HepG2 (cell line): ENCODE data around the gene SNX10. TPM values are rescaled to one million over a fixed set of nuclear protein-coding genes. Genes with fewer than 3 reads are reported as not detected.
A peak's percentile ranks its signal among the peaks of the same experiment; 100 is the strongest.

ENCODE experiments used
- ARNT2 ChIP-seq: sonication (generic); formaldehyde crosslinking; IDR thresholded peaks from 2 replicates; pipeline ENCODE4 v1.8.0; 2022; ENCODE audit warnings: mild to moderate bottlenecking, low read depth, missing genetic modification reagents, moderate library complexity
- CENPT ChIP-seq: sonication (generic); formaldehyde crosslinking; IDR thresholded peaks from 2 replicates; pipeline ENCODE4 v1.8.0; 2022; ENCODE audit warnings: low read depth, mild to moderate bottlenecking, moderate library complexity, missing genetic modification reagents
- CHCHD3 ChIP-seq: sonication (generic); formaldehyde crosslinking; IDR thresholded peaks from 2 replicates; pipeline ENCODE4 v1.8.0; 2022; ENCODE audit warnings: mild to moderate bottlenecking, missing genetic modification reagents, moderate library complexity
- FOXA3 ChIP-seq: IDR thresholded peaks from 2 replicates; pipeline ENCODE4 v1.6.1; 2016; ENCODE audit warnings: missing genetic modification reagents, missing compliant biosample characterization
- GFI1 ChIP-seq: sonication (generic); formaldehyde crosslinking; IDR thresholded peaks from 2 replicates; pipeline ENCODE4 v1.5.0; 2020; ENCODE audit warnings: missing genetic modification reagents, mild to moderate bottlenecking, borderline replicate concordance
- HMG20B ChIP-seq: conservative IDR thresholded peaks from 2 replicates; pipeline ENCODE4 v1.6.1; 2016; ENCODE audit warnings: missing genetic modification reagents, missing compliant biosample characterization
- HNRNPL ChIP-seq: fragments of 200-400 bp; formaldehyde crosslinking; IDR thresholded peaks from 2 replicates; pipeline ENCODE4 v1.6.1; 2017; ENCODE audit warnings: mild to moderate bottlenecking, low read depth, low read length
- IRF2 ChIP-seq: IDR thresholded peaks from 2 replicates; pipeline ENCODE4 v1.6.1; 2018; ENCODE audit warnings: missing genetic modification reagents, missing compliant biosample characterization
- KDM1A ChIP-seq: IDR thresholded peaks from 2 replicates; pipeline ENCODE4 v1.6.1; 2016; ENCODE audit warnings: missing compliant biosample characterization
- KLF13 ChIP-seq: sonication (generic); formaldehyde crosslinking; IDR thresholded peaks from 2 replicates; pipeline ENCODE4 v1.4.0; 2020; ENCODE audit warnings: mild to moderate bottlenecking, missing genetic modification reagents
- MLLT10 ChIP-seq: sonication (generic); formaldehyde crosslinking; IDR thresholded peaks from 2 replicates; pipeline ENCODE4 v1.4.0; 2020; ENCODE audit warnings: missing genetic modification reagents
- MTF1 ChIP-seq: sonication (generic); formaldehyde crosslinking; IDR thresholded peaks from 2 replicates; pipeline ENCODE4 v1.5.0; 2020; ENCODE audit warnings: missing genetic modification reagents
- NFYC ChIP-seq: IDR thresholded peaks from 2 replicates; pipeline ENCODE4 v1.6.1; 2016; ENCODE audit warnings: missing genetic modification reagents, missing compliant biosample characterization
- SETDB1 ChIP-seq: sonication (generic); formaldehyde crosslinking; IDR thresholded peaks from 2 replicates; pipeline ENCODE4 v1.5.1; 2020; ENCODE audit warnings: missing genetic modification reagents, mild to moderate bottlenecking, borderline replicate concordance
- TRIM24 ChIP-seq: sonication (generic); formaldehyde crosslinking; IDR thresholded peaks from 2 replicates; pipeline ENCODE4 v1.8.0; 2022; ENCODE audit warnings: mild to moderate bottlenecking, missing genetic modification reagents
- ZNF292 ChIP-seq: sonication (generic); formaldehyde crosslinking; IDR thresholded peaks from 2 replicates; pipeline ENCODE4 v1.8.1; 2022; ENCODE audit warnings: mild to moderate bottlenecking, low read depth, missing genetic modification reagents, borderline replicate concordance
- ZNF468 ChIP-seq: sonication (generic); formaldehyde crosslinking; IDR thresholded peaks from 2 replicates; pipeline ENCODE4 v1.8.0; 2022; ENCODE audit warnings: mild to moderate bottlenecking, moderate library complexity, missing genetic modification reagents
- ZNF572 ChIP-seq: sonication (generic); formaldehyde crosslinking; IDR thresholded peaks from 2 replicates; pipeline ENCODE4 v1.5.1; 2020; ENCODE audit warnings: mild to moderate bottlenecking, missing genetic modification reagents
- ZNF746 ChIP-seq: sonication (generic); formaldehyde crosslinking; IDR thresholded peaks from 2 replicates; pipeline ENCODE4 v1.8.0; 2022; ENCODE audit warnings: mild to moderate bottlenecking, missing genetic modification reagents
- polyA plus RNA-seq, 8 experiments: library from polyadenylated mRNA; depleted of rRNA in 3 of 8; stranded (reverse) in 7 of 8; unstranded in 1 of 8; fragments of >200 nt; fragmentation: Illumina TruSeq in 4 of 8; extraction: Trizol in 4 of 8; gene quantifications; 2 replicates each; pipeline versions ENCODE4 v1.2.1 to v1.2.3, GENCODE V29; 2011 to 2016; ENCODE audit warnings: low read depth in 4 of 8, missing spikeins in 1 of 8, mixed read lengths in 1 of 8; ENCODE audit not compliant: insufficient read depth in 1 of 8
- total RNA-seq, 5 experiments: library from RNA; depleted of rRNA; stranded (reverse); fragments of >200 nt; fragmentation: Illumina TruSeq; extraction: Trizol; gene quantifications; 2 replicates each; pipeline ENCODE4 v1.2.3, GENCODE V29; 2016; ENCODE audit warnings: low read depth in 1 of 5
- TF ChIP-seq, protein P1 (sequence below): sonication (generic); formaldehyde crosslinking; IDR thresholded peaks from 2 replicates; pipeline ENCODE4 v1.9.0; 2021; ENCODE audit warnings: missing genetic modification reagents, borderline replicate concordance
- TF ChIP-seq, protein P2 (sequence below), 2 experiments: fragments of 450-650 bp in 1 of 2; sonication (generic) in 1 of 2; formaldehyde crosslinking; IDR thresholded peaks; 2 replicates each; pipeline versions ENCODE4 v1.5.0 to v1.8.0; 2020 to 2022; ENCODE audit warnings: mild to moderate bottlenecking in 1 of 2, missing genetic modification reagents in 1 of 2
- TF ChIP-seq, protein P3 (sequence below): sonication (generic); formaldehyde crosslinking; conservative IDR thresholded peaks from 2 replicates; pipeline ENCODE4 v1.4.0; 2020; ENCODE audit warnings: missing genetic modification reagents
- TF ChIP-seq, protein P4 (sequence below): sonication (generic); formaldehyde crosslinking; IDR thresholded peaks from 2 replicates; pipeline ENCODE4 v1.4.0; 2020; ENCODE audit warnings: mild to moderate bottlenecking, missing genetic modification reagents

The SNX10 gene
- total and polyA plus RNA-seq, 2 of the 13 experiments (the other 11 are each of a cell fraction or from before 2014, with no cell fraction given), result 26.0 to 27.6 TPM

DNA sequence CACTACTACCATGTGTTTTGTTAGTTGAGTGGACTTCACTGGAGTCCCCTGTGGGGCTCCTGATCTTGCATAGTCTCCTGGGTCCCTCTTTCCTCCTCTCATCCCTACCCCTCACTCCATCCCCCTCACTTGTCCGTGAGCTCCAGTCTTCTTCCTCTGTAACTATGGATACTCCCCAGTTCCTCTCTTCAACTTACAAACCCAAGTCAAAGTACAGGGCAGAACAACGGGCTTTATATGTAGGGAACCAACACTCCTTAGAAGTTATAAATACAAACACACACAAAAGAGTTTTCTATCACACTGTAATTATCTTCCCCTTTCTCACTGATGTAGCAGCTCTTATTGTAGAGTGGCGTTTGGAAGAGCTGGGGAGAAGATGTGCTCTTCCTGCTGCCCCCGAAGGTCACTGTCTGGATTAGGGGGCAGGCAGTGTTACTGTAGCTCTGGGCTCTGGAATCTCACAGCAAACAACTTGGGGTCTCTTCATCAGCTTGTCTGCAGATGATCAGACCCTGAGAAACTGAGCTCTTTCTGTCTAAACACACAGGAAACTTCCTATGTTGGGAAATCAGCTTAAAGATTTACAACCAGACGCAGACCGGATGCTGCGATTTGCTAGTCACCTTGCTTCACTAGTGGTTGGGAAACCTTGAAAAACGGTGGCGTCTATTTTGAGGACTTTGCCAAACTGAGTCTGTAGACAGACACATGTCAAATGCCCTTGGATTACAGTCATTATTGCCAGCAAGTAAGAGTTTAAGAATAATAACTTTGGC is 13.6 kb downstream of the SNX10 start (continued):
- TF ChIP-seq, protein P1, sequence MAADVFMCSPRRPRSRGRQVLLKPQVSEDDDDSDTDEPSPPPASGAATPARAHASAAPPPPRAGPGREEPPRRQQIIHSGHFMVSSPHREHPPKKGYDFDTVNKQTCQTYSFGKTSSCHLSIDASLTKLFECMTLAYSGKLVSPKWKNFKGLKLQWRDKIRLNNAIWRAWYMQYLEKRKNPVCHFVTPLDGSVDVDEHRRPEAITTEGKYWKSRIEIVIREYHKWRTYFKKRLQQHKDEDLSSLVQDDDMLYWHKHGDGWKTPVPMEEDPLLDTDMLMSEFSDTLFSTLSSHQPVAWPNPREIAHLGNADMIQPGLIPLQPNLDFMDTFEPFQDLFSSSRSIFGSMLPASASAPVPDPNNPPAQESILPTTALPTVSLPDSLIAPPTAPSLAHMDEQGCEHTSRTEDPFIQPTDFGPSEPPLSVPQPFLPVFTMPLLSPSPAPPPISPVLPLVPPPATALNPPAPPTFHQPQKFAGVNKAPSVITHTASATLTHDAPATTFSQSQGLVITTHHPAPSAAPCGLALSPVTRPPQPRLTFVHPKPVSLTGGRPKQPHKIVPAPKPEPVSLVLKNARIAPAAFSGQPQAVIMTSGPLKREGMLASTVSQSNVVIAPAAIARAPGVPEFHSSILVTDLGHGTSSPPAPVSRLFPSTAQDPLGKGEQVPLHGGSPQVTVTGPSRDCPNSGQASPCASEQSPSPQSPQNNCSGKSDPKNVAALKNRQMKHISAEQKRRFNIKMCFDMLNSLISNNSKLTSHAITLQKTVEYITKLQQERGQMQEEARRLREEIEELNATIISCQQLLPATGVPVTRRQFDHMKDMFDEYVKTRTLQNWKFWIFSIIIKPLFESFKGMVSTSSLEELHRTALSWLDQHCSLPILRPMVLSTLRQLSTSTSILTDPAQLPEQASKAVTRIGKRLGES (CRISPR knock-in tag), result 0 out of 2 replicates have a peak, but pooled peaks have one; percentile 45
- TF ChIP-seq TRIM24 (no peak), NFYC (CRISPR knock-in tag) (no peak), KLF13 (CRISPR knock-in tag) (no peak), ZNF746 (CRISPR knock-in tag) (no peak), GFI1 (CRISPR knock-in tag) (0 out of 2 replicates have a peak, but pooled peaks have one; percentile 25), HNRNPL (no peak), ZNF292 (peak; percentile 50; the same call in 1 of the 2 replicates), ZNF468 (CRISPR knock-in tag) (no peak), SETDB1 (CRISPR knock-in tag) (no peak), ARNT2 (CRISPR knock-in tag) (no peak), HMG20B (CRISPR knock-in tag) (0 out of 2 replicates have a peak, but pooled peaks have one; percentile 30), KDM1A (CRISPR knock-in tag) (no peak), FOXA3 (CRISPR knock-in tag) (peak; percentile 65), ZNF572 (no peak), MLLT10 (no peak), CENPT (CRISPR knock-in tag) (no peak), MTF1 (no peak), IRF2 (CRISPR knock-in tag) (peak; percentile 58; the same call in 1 of the 2 replicates), CHCHD3 (CRISPR knock-in tag) (no peak)
- TF ChIP-seq, protein P2, sequence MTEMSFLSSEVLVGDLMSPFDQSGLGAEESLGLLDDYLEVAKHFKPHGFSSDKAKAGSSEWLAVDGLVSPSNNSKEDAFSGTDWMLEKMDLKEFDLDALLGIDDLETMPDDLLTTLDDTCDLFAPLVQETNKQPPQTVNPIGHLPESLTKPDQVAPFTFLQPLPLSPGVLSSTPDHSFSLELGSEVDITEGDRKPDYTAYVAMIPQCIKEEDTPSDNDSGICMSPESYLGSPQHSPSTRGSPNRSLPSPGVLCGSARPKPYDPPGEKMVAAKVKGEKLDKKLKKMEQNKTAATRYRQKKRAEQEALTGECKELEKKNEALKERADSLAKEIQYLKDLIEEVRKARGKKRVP (CRISPR knock-in tag; IDR thresholded peaks at IDR 0.05), result peak in 1 of 2 experiments; percentile 48; a peak in 1 of 4 replicates
- TF ChIP-seq, protein P3, sequence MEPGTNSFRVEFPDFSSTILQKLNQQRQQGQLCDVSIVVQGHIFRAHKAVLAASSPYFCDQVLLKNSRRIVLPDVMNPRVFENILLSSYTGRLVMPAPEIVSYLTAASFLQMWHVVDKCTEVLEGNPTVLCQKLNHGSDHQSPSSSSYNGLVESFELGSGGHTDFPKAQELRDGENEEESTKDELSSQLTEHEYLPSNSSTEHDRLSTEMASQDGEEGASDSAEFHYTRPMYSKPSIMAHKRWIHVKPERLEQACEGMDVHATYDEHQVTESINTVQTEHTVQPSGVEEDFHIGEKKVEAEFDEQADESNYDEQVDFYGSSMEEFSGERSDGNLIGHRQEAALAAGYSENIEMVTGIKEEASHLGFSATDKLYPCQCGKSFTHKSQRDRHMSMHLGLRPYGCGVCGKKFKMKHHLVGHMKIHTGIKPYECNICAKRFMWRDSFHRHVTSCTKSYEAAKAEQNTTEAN (CRISPR knock-in tag), result 0 out of 2 replicates have a peak, but pooled peaks have one; percentile 30
- TF ChIP-seq, protein P4, sequence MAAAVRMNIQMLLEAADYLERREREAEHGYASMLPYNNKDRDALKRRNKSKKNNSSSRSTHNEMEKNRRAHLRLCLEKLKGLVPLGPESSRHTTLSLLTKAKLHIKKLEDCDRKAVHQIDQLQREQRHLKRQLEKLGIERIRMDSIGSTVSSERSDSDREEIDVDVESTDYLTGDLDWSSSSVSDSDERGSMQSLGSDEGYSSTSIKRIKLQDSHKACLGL (CRISPR knock-in tag), result no peak
